ENCODE results near the gene TMEM117.

TMEM117 gene

GRCh38 chr12:44000309-44000952, 164.6 kb downstream of the TMEM117 start:
- TF ChIP-seq CTCF (IDR thresholded peaks at IDR 0.05; ENCODE audit: extremely low read depth, missing control alignments) = peak; percentile 42
- DNase-seq (ENCODE audit: low spot score) = peak; percentile 49

- TF ChIP-seq CTCF (IDR thresholded peaks at IDR 0.05; ENCODE audit: extremely low read depth, missing control alignments) = no peak
- no peak for DNase-seq (ENCODE audit: low spot score)
Observed at GRCh38 chr12:44002607-44003006, 166.7 kb downstream of the TMEM117 start.

- no peak for TF ChIP-seq CTCF (IDR thresholded peaks at IDR 0.05; ENCODE audit: extremely low read depth, missing control alignments)
Observed at GRCh38 chr12:44003721-44004120, 167.8 kb downstream of the TMEM117 start.

GRCh38 chr12:44015333-44015941, 179.6 kb downstream of the TMEM117 start:
- TF ChIP-seq CTCF (IDR thresholded peaks at IDR 0.05; ENCODE audit: extremely low read depth, missing control alignments) = peak; percentile 25
- peak; percentile 39 for DNase-seq (ENCODE audit: low spot score)

More at GRCh38 chr12:44003721-44004120, 167.8 kb downstream of the TMEM117 start:
- no peak for DNase-seq (ENCODE audit: low spot score)

- no peak for TF ChIP-seq CTCF (IDR thresholded peaks at IDR 0.05; ENCODE audit: extremely low read depth, missing control alignments)
- no peak for DNase-seq (ENCODE audit: low spot score)
Observed at GRCh38 chr12:44017216-44017615, 181.3 kb downstream of the TMEM117 start.

GRCh38 chr12:44019118-44019517, 183.2 kb downstream of the TMEM117 start:
- TF ChIP-seq CTCF (IDR thresholded peaks at IDR 0.05; ENCODE audit: extremely low read depth, missing control alignments) = no peak
- DNase-seq (ENCODE audit: low spot score) = no peak

GRCh38 chr12:44020555-44020954, 184.7 kb downstream of the TMEM117 start:
- DNase-seq (ENCODE audit: low spot score) = no peak
- TF ChIP-seq CTCF (IDR thresholded peaks at IDR 0.05; ENCODE audit: extremely low read depth, missing control alignments) = no peak
